ENCODE results near the gene POU5F1. TPM values are rescaled to one million over a fixed set of nuclear protein-coding genes. Genes with fewer than 3 reads are reported as not detected.
"Not testable (repeated sequence)": the region's sequence is repeated elsewhere in the genome, so short reads cannot be mapped to it uniquely, and the experiment has no call there.

POU5F1 gene
- polyA plus RNA-seq, 1 donor (not counting 4 experiments of a cell fraction or from before 2014, with no cell fraction given): 1.6 TPM

- H2AFZ ChIP-seq (ENCODE audit: control insufficient read depth, low read length); H3K27ac ChIP-seq (ENCODE audit: control insufficient read depth, insufficient read depth, low read length); H3K9ac ChIP-seq (ENCODE audit: control insufficient read depth, extremely low read depth, insufficient read depth, low read length); H3K79me2 ChIP-seq (ENCODE audit: control insufficient read depth, insufficient read depth, low read length); H3K9me1 ChIP-seq (ENCODE audit: control insufficient read depth, extremely low read depth, insufficient read depth, low read length); DNase-seq (ENCODE audit: low read depth, low spot score); H3K9me3 ChIP-seq (ENCODE audit: control insufficient read depth, low read depth, low read length); H3K4me2 ChIP-seq (ENCODE audit: control insufficient read depth, extremely low read depth, insufficient read depth, low read depth, low read length); H3K4me3 ChIP-seq (ENCODE audit: control insufficient read depth in 2 of 3, extremely low read depth in 1 of 3, insufficient read depth in 2 of 3, low read depth in 1 of 3, low read length in 3 of 3); H4K20me1 ChIP-seq (ENCODE audit: control insufficient read depth, extremely low read depth, insufficient read depth, low read length); FAIRE-seq; dilution Hi-C loops (cut with MboI; ENCODE audit: extremely low pct_ligation_motif_present, low sequenced_read_pairs); H3K27me3 ChIP-seq (ENCODE audit: control insufficient read depth, extremely low read depth, insufficient read depth, low read length); H3K36me3 ChIP-seq (ENCODE audit: control insufficient read depth in 2 of 2, extremely low read depth in 1 of 2, insufficient read depth in 2 of 2, low read length in 2 of 2): not testable (repeated sequence)
- H3K4me1 ChIP-seq (ENCODE audit: control insufficient read depth, extremely low read depth, insufficient read depth, low read length): peaks cover 10% of the 10 kb centered on the region
These were observed 5.2 kb downstream of the POU5F1 start for GRCh38 chr6:31165064-31165832.

- dilution Hi-C loops (cut with MboI; ENCODE audit: extremely low pct_ligation_motif_present, low sequenced_read_pairs); H4K20me1 ChIP-seq (ENCODE audit: control insufficient read depth, extremely low read depth, insufficient read depth, low read length); H3K79me2 ChIP-seq (ENCODE audit: control insufficient read depth, insufficient read depth, low read length); H2AFZ ChIP-seq (ENCODE audit: control insufficient read depth, low read length); H3K36me3 ChIP-seq (ENCODE audit: control insufficient read depth in 2 of 2, extremely low read depth in 1 of 2, insufficient read depth in 2 of 2, low read length in 2 of 2); H3K27ac ChIP-seq (ENCODE audit: control insufficient read depth, insufficient read depth, low read length); FAIRE-seq; H3K9me1 ChIP-seq (ENCODE audit: control insufficient read depth, extremely low read depth, insufficient read depth, low read length); H3K9ac ChIP-seq (ENCODE audit: control insufficient read depth, extremely low read depth, insufficient read depth, low read length); H3K27me3 ChIP-seq (ENCODE audit: control insufficient read depth, extremely low read depth, insufficient read depth, low read length); H3K9me3 ChIP-seq (ENCODE audit: control insufficient read depth, low read depth, low read length); H3K4me2 ChIP-seq (ENCODE audit: control insufficient read depth, extremely low read depth, insufficient read depth, low read depth, low read length); H3K4me3 ChIP-seq (ENCODE audit: control insufficient read depth in 2 of 3, extremely low read depth in 1 of 3, insufficient read depth in 2 of 3, low read depth in 1 of 3, low read length in 3 of 3); DNase-seq (ENCODE audit: low read depth, low spot score): not testable (repeated sequence)
- peaks cover 15% of the 10 kb centered on the region for H3K4me1 ChIP-seq (ENCODE audit: control insufficient read depth, extremely low read depth, insufficient read depth, low read length)
These were observed 5.9 kb downstream of the POU5F1 start for GRCh38 chr6:31164475-31165063.

GRCh38 chr6:31163922-31164321 is 6.6 kb downstream of the POU5F1 start:
- Histone ChIP-seq H3K79me2 (ENCODE audit: control insufficient read depth, insufficient read depth, low read length) (peaks cover 7% of the 10 kb centered on the region), H3K36me3 (ENCODE audit: control insufficient read depth in 2 of 2, extremely low read depth in 1 of 2, insufficient read depth in 2 of 2, low read length in 2 of 2) (peaks cover 0 to 3% of the 10 kb centered on the region in 2 experiments), H3K27ac (ENCODE audit: control insufficient read depth, insufficient read depth, low read length) (no peak overlapping the region), H4K20me1 (ENCODE audit: control insufficient read depth, extremely low read depth, insufficient read depth, low read length) (no peaks in the 10 kb centered on the region), H3K9ac (ENCODE audit: control insufficient read depth, extremely low read depth, insufficient read depth, low read length) (no peak overlapping the region), H3K9me3 (ENCODE audit: control insufficient read depth, low read depth, low read length) (no peaks in the 10 kb centered on the region), H3K4me2 (ENCODE audit: control insufficient read depth, extremely low read depth, insufficient read depth, low read depth, low read length) (no peak overlapping the region), H3K9me1 (ENCODE audit: control insufficient read depth, extremely low read depth, insufficient read depth, low read length) (no peaks in the 10 kb centered on the region), H3K27me3 (ENCODE audit: control insufficient read depth, extremely low read depth, insufficient read depth, low read length) (no peaks in the 10 kb centered on the region), H3K4me3 (ENCODE audit: control insufficient read depth in 2 of 3, extremely low read depth in 1 of 3, insufficient read depth in 2 of 3, low read depth in 1 of 3, low read length in 3 of 3) (no peak overlapping the region), H3K4me1 (ENCODE audit: control insufficient read depth, extremely low read depth, insufficient read depth, low read length) (peaks cover 11% of the 10 kb centered on the region), H2AFZ (ENCODE audit: control insufficient read depth, low read length) (no peak overlapping the region)
- TF ChIP-seq CTCF (optimal IDR thresholded peaks at IDR 0.05 in 1 of 3, IDR thresholded peaks at IDR 0.05 in 1 of 3, conservative IDR thresholded peaks at IDR 0.05 in 1 of 3; ENCODE audit: extremely low read depth in 1 of 3, insufficient read depth in 2 of 3, low read length in 3 of 3) (no peak), EZH2 (IDR thresholded peaks at IDR 0.05; ENCODE audit: low read length) (no peak)
- dilution Hi-C loops (cut with MboI; ENCODE audit: extremely low pct_ligation_motif_present, low sequenced_read_pairs): no loop called here
- FAIRE-seq (no peak), DNase-seq (ENCODE audit: low read depth, low spot score) (no peak)
